Breast epithelium (tissue), 4 donors: ENCODE results near the gene COL6A2. TPM values are rescaled to one million over a fixed set of nuclear protein-coding genes. Genes with fewer than 3 reads are reported as not detected.

Experiments
- DNase-seq, 2 donors: peaks; one replicate each; pipeline ENCODE4 v3.0.0-alpha.2; 2019; ENCODE audit warnings: low spot score in 2 of 2
- H3K27ac ChIP-seq, 2 donors: fragments of 200-600 bp; sonication (generic) in 1 of 2; one replicate each; pipeline ENCODE4 v1.5.1; 2016 to 2019; ENCODE audit warnings: mild to moderate bottlenecking in 1 of 2
- H3K27me3 ChIP-seq, 2 donors: fragments of 200-600 bp; sonication (generic) in 1 of 2; one replicate each; pipeline versions ENCODE4 v1.5.1 to v1.6.0; 2017 to 2019; ENCODE audit warnings: control low read depth in 1 of 2, mild to moderate bottlenecking in 1 of 2
- H3K36me3 ChIP-seq: fragments of 200-600 bp; one replicate; pipeline ENCODE4 v1.5.1; 2019
- H3K4me1 ChIP-seq, 2 donors: fragments of 200-600 bp; sonication (generic); one replicate each; pipeline ENCODE4 v1.5.1; 2016 to 2019; ENCODE audit warnings: control low read depth in 1 of 2
- H3K4me3 ChIP-seq, 3 donors: fragments of 200-600 bp; sonication (generic); 1 replicate in 2 of 3; 2 replicates in 1 of 3; pipeline ENCODE4 v1.5.1; 2016 to 2019; ENCODE audit warnings: mild to moderate bottlenecking in 3 of 3, moderate library complexity in 2 of 3
- H3K9me3 ChIP-seq, 2 donors: fragments of 200-600 bp; sonication (generic) in 1 of 2; one replicate each; pipeline ENCODE4 v1.5.1; 2016 to 2019; ENCODE audit warnings: control low read depth in 1 of 2
- CTCF ChIP-seq, 3 donors: fragments of 450-650 bp; IDR thresholded peaks; one replicate each; pipeline ENCODE4 v1.5.1; 2016 to 2017; ENCODE audit warnings: antibody characterized with exemption in 3 of 3, mild to moderate bottlenecking in 3 of 3, moderate library complexity in 3 of 3
- POLR2A ChIP-seq: fragments of 450-650 bp; IDR thresholded peaks from one replicate; pipeline ENCODE4 v1.6.1; 2016; ENCODE audit warnings: antibody characterized with exemption, mild to moderate bottlenecking, moderate library complexity
- POLR2AphosphoS5 ChIP-seq, 3 donors: sonication (generic); formaldehyde crosslinking; IDR thresholded peaks; one replicate each; pipeline ENCODE4 v1.6.1; 2017; ENCODE audit warnings: antibody characterized with exemption in 3 of 3
- intact Hi-C: fragments of 100-400 bp; cut with DNase I; formaldehyde crosslinking; loops from one replicate; pipeline ENCODE4 v1.15.1; 2023; ENCODE audit warnings: low total_unique reads
- total RNA-seq, 3 donors: library from RNA; depleted of rRNA; stranded (reverse); fragments of >200 nt; gene quantifications; one replicate each; pipeline ENCODE4 v1.1.0, GENCODE V29; 2016

COL6A2 gene
- total RNA-seq, 3 donors from 2014 or later, result 177 to 1,266 (median 418) TPM

GRCh38 chr21:46112725-46113215, 14.9 kb downstream of the COL6A2 start:
- H3K27ac ChIP-seq, result no peak overlapping the region
- H3K4me1 ChIP-seq, result no peaks in the 10 kb centered on the region
- H3K9me3 ChIP-seq, result peaks cover 6 to 7% of the 10 kb centered on the region in 2 donors
- H3K36me3 ChIP-seq, result no peaks in the 10 kb centered on the region
- H3K27me3 ChIP-seq, result no peaks in the 10 kb centered on the region
- peak; percentile 13 to 30 for DNase-seq
- no peak overlapping the region for H3K4me3 ChIP-seq
- intact Hi-C loops, result no loop called here
- no peak for TF ChIP-seq CTCF (IDR thresholded peaks at IDR 0.05)
- no peak for TF ChIP-seq POLR2AphosphoS5 (IDR thresholded peaks at IDR 0.05)
- no peak for TF ChIP-seq POLR2A

- no peaks in the 10 kb centered on the region for H3K36me3 ChIP-seq
- H3K4me1 ChIP-seq, result no peaks in the 10 kb centered on the region
- intact Hi-C loops, result no loop called here
- no peak overlapping the region for H3K4me3 ChIP-seq
- H3K27me3 ChIP-seq, result no peaks in the 10 kb centered on the region
- DNase-seq, result peak in 1 of 2 donors; percentile 36
- H3K27ac ChIP-seq, result no peak overlapping the region
- H3K9me3 ChIP-seq, result peaks cover 4 to 6% of the 10 kb centered on the region in 2 donors
- TF ChIP-seq POLR2AphosphoS5 (IDR thresholded peaks at IDR 0.05), result no peak
- no peak for TF ChIP-seq POLR2A
- TF ChIP-seq CTCF (IDR thresholded peaks at IDR 0.05), result no peak
Measured at GRCh38 chr21:46113497-46114176, 15.7 kb downstream of the COL6A2 start.

GRCh38 chr21:46114963-46115362, 17.1 kb downstream of the COL6A2 start:
- intact Hi-C loops, result no loop called here
- DNase-seq, result peak in 1 of 2 donors; percentile 41
- no peak for TF ChIP-seq CTCF (IDR thresholded peaks at IDR 0.05)
- no peak for TF ChIP-seq POLR2AphosphoS5 (IDR thresholded peaks at IDR 0.05)
- TF ChIP-seq POLR2A, result no peak
- Histone ChIP-seq H3K9me3 (peaks cover 4 to 6% of the 10 kb centered on the region in 2 donors), H3K27ac (no peak overlapping the region), H3K27me3 (no peaks in the 10 kb centered on the region), H3K36me3 (no peaks in the 10 kb centered on the region), H3K4me3 (no peak overlapping the region), H3K4me1 (no peaks in the 10 kb centered on the region)

- H3K9me3 ChIP-seq, result peaks cover 4 to 6% of the 10 kb centered on the region in 2 donors
- peak overlapping the region in 1 of 2 donors; percentile 25 for H3K27ac ChIP-seq
- intact Hi-C loops, result no loop called here
- no peaks in the 10 kb centered on the region for H3K36me3 ChIP-seq
- no peak overlapping the region for H3K4me3 ChIP-seq
- TF ChIP-seq POLR2A (no peak), POLR2AphosphoS5 (IDR thresholded peaks at IDR 0.05) (no peak), CTCF (IDR thresholded peaks at IDR 0.05) (no peak)
- peak in 1 of 2 donors; percentile 37 for DNase-seq
- H3K27me3 ChIP-seq, result no peaks in the 10 kb centered on the region
- no peaks in the 10 kb centered on the region for H3K4me1 ChIP-seq
Measured at GRCh38 chr21:46115441-46116188, 17.7 kb downstream of the COL6A2 start.
